ENCODE data around the gene GPR78. TPM values are rescaled to one million over a fixed set of nuclear protein-coding genes. Genes with fewer than 3 reads are reported as not detected.

Gene GPR78
- total and polyA plus RNA-seq, 4 donors = 0.05 to 0.28 TPM; not detected in 2

- peak in 1 of 3 donors; percentile 7 for DNase-seq
- no peak for ATAC-seq (ENCODE audit: insufficient read depth, low FRiP score)
- H3K4me3 ChIP-seq = no peak overlapping the region
- 76 to 85% methylated on average over 13 to 14 of the region's 14 CpGs for WGBS, 2 donors
- peaks cover 0 to 4% (median 0%) of the 10 kb centered on the region in 5 donors for H3K4me1 ChIP-seq (ENCODE audit: control insufficient read depth in 5 of 5, insufficient read depth in 5 of 5, low read length in 5 of 5)
- no peak overlapping the region for H3K27ac ChIP-seq (ENCODE audit: low read depth in 1 of 2, low read length in 1 of 2)
- no peak overlapping the region for H3K9ac ChIP-seq (ENCODE audit: insufficient read depth in 1 of 2, low read length in 2 of 2)
- no peaks in the 10 kb centered on the region for H3K9me3 ChIP-seq (ENCODE audit: control insufficient read depth in 4 of 4, insufficient read depth in 3 of 4, low read length in 3 of 4)
- H3K27me3 ChIP-seq (ENCODE audit: control insufficient read depth in 3 of 3, insufficient read depth in 3 of 3, low read length in 2 of 3) = no peaks in the 10 kb centered on the region
- no peak for TF ChIP-seq CTCF (IDR thresholded peaks at IDR 0.05; ENCODE audit: control extremely low read depth, extremely low read depth)
- H3K36me3 ChIP-seq (ENCODE audit: control insufficient read depth in 4 of 4, insufficient read depth in 4 of 4, low read length in 4 of 4) = no peaks in the 10 kb centered on the region
Observed at GRCh38 chr4:8548731-8549351, 31.4 kb upstream of the GPR78 start.

GRCh38 chr4:8549352-8549931 lies 30.8 kb upstream of the GPR78 start:
- DNase-seq (peak in 1 of 3 donors; percentile 4), ATAC-seq (ENCODE audit: insufficient read depth, low FRiP score) (no peak)
- no peak for TF ChIP-seq CTCF (IDR thresholded peaks at IDR 0.05; ENCODE audit: control extremely low read depth, extremely low read depth)
- 72 to 78% methylated on average over 11 of the region's 11 CpGs for WGBS, 2 donors
- no peaks in the 10 kb centered on the region for H3K36me3 ChIP-seq (ENCODE audit: control insufficient read depth in 4 of 4, insufficient read depth in 4 of 4, low read length in 4 of 4)
- no peaks in the 10 kb centered on the region for H3K9me3 ChIP-seq (ENCODE audit: control insufficient read depth in 4 of 4, insufficient read depth in 3 of 4, low read length in 3 of 4)
- no peak overlapping the region for H3K4me3 ChIP-seq
- H3K9ac ChIP-seq (ENCODE audit: insufficient read depth in 1 of 2, low read length in 2 of 2) = no peak overlapping the region
- H3K27me3 ChIP-seq (ENCODE audit: control insufficient read depth in 3 of 3, insufficient read depth in 3 of 3, low read length in 2 of 3) = no peaks in the 10 kb centered on the region
- no peak overlapping the region for H3K27ac ChIP-seq (ENCODE audit: low read depth in 1 of 2, low read length in 1 of 2)
- peaks cover 0 to 4% (median 0%) of the 10 kb centered on the region in 5 donors for H3K4me1 ChIP-seq (ENCODE audit: control insufficient read depth in 5 of 5, insufficient read depth in 5 of 5, low read length in 5 of 5)

GRCh38 chr4:8550691-8551090 lies 29.5 kb upstream of the GPR78 start:
- H3K4me1 ChIP-seq (ENCODE audit: control insufficient read depth in 5 of 5, insufficient read depth in 5 of 5, low read length in 5 of 5) = peaks cover 0 to 4% (median 0%) of the 10 kb centered on the region in 5 donors
- H3K9me3 ChIP-seq (ENCODE audit: control insufficient read depth in 4 of 4, insufficient read depth in 3 of 4, low read length in 3 of 4) = no peaks in the 10 kb centered on the region
- H3K27me3 ChIP-seq (ENCODE audit: control insufficient read depth in 3 of 3, insufficient read depth in 3 of 3, low read length in 2 of 3) = no peaks in the 10 kb centered on the region
- TF ChIP-seq CTCF (IDR thresholded peaks at IDR 0.05; ENCODE audit: control extremely low read depth, extremely low read depth) = no peak
- no peak for ATAC-seq (ENCODE audit: insufficient read depth, low FRiP score)
- no peak overlapping the region for H3K27ac ChIP-seq (ENCODE audit: low read depth in 1 of 2, low read length in 1 of 2)
- 81 to 87% methylated on average over 9 of the region's 9 CpGs for WGBS, 2 donors
- no peak overlapping the region for H3K4me3 ChIP-seq
- H3K36me3 ChIP-seq (ENCODE audit: control insufficient read depth in 4 of 4, insufficient read depth in 4 of 4, low read length in 4 of 4) = no peaks in the 10 kb centered on the region
- no peak overlapping the region for H3K9ac ChIP-seq (ENCODE audit: insufficient read depth in 1 of 2, low read length in 2 of 2)
- peak in 1 of 3 donors; percentile 4 for DNase-seq
